T-helper 2 cell (primary cell): Measurements from ENCODE around the gene SMARCB1.
A peak's percentile ranks its signal among the peaks of the same experiment; 100 is the strongest.

Source experiments
- DNase-seq, 5 experiments: peaks; one replicate each; pipeline versions ENCODE4 v3.0.0 to v3.0.0-alpha.2; 2012 to 2022
- total RNA-seq, 2 donors: gene quantifications; one replicate each; lab custom pipeline; 2026; lab: John Stamatoyannopoulos, UW

SMARCB1 gene
- 29.9 to 40.2 reads per million in 2 donors for total RNA-seq

DNA sequence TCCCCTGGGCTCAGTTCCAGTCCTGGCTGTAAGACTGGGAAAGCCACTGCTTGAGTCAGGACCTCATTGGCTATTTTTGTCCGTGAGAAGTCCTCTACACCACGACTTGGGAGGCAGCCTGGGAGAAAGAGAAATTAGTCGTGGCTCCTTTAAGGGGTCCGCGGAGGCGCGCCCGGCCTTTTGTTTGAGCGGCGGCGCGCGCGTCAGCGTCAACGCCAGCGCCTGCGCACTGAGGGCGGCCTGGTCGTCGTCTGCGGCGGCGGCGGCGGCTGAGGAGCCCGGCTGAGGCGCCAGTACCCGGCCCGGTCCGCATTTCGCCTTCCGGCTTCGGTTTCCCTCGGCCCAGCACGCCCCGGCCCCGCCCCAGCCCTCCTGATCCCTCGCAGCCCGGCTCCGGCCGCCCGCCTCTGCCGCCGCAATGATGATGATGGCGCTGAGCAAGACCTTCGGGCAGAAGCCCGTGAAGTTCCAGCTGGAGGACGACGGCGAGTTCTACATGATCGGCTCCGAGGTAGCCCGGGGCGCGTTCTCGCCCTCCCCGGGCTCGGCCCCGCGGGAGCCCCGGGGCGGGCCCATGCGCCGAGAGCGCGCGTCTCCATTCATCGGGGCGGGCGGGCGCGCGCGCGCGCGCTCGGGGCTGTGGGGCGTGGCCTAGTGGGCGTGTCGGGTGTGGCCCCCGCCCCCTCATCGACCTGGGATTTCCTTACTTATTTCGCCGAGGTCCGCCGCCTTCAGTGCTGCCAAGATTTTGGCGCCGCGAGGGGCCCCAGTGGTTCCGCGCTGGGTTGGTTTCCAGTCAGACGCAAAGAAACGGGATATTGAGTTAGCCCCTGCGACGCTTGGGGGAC lies at the start of gene SMARCB1:
Gene SMARCB1, plus strand, starts transcription at position 215 of the 848 bp plus-strand sequence. Its CDS starts 204 bp downstream, at position 419.
- peak; percentile 79 to 93 (median 85) for DNase-seq

DNA sequence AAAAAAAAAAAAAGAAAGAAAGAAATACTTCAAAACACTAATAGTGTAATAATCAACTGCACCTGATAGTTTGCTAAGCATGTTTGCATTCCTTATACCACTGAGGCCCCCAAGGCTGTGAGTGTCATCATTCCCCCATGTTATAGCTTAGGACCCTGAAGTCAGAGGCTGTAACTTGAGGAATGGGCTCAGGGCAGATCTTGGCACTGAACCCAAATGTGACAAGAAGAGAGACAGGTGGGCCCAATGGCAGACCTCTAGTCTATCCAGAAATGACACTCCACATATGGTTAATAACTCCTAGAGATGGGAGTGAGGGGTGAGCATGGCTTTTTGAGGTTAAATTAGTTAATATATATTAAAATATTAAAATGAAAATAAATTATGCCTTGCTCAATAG lies 49.1 kb upstream of the SMARCB1 start:
- no peak for DNase-seq

DNA sequence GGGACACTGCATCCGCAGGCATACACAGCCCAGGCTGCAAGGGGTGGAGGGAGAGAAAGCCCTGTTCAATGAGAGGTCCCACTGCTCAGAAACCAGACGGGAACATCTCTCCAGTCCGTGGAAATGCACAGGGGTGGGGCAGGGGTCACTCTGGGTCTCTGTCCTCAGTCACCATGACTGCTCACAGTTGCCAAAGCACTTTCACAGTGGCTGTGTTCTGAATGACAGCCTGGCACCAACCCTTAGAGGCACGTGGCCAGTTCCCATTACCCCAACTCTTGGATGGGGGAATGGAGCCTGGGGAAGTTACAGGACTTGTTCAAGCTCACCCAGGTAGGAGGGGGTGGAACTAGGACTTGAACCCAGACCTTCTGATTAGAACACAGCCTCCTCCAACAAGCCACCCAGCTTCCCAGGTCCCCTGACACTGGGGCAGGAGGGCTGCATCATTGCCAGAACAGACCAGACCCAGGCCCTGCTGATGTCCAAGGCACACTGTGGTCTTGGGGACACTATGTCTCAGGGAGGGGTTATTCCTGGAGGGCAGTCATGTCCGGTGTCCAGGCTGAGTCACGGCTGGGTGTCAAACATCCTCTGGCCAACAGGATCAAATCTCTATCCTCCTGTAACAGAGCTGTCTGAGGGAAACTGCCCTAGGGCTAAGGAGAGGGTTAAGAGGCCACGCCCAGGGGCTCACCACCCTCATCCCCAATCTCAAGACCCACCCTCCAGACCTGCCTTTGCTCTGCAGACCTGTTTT lies 44.1 kb upstream of the SMARCB1 start:
- no peak for DNase-seq

DNA sequence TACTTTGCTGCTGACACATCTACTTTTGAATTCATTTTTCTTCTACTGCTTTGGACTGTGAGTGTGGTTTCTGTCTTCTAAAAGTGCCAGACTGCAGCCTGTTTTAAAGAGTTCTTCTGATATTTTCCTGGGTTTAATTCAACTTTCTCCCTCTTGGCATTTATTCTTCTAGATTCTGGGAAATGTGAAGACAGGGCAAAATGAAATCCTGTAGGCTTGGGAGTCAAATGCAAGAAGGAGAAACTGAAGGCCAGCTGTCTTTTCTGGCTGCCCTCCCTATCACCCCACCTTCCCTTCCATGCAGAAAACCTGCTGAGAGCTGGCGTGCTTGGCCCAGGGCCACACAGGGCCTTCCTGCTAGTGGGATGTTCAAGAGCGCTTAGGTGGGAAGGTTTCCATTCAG lies 43.5 kb upstream of the SMARCB1 start:
- DNase-seq: no peak

DNA sequence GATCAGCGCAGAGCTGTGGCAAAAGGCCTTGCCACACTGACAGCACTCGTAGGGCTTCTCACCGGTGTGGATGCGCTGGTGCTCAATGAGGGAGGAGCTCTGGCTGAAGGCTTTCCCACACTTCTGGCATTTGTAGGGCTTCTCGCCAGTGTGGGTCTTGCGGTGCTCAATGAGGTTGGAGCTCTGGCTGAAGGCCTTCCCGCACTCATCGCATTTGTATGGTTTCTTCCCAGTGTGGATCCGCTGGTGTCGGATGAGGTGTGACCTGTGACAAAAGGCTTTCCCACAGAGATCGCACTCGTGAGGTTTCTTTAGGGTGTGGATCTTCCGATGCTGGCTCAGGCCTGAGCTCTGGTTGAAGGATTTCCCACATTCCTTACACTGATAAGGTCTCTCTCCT lies 42.8 kb upstream of the SMARCB1 start:
- DNase-seq: no peak

DNA sequence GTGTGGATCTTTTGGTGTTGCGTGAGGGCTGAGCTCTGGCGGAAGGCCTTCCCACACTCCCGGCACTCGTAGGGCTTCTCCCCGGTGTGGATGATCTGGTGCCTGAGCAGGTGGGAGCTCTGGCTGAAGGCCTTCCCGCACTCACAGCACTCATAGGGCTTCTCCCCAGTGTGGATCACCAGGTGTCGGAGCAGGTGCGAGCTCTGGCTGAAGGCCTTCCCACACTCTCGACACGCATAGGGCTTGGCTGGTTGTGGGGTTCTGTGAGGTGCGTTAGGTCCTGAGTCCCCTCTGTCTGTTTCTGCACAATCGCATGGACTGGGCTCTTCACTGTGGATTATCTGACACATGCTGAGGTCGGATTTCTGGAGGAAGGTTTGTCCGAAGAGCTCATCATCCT lies 42.3 kb upstream of the SMARCB1 start:
- DNase-seq: no peak

DNA sequence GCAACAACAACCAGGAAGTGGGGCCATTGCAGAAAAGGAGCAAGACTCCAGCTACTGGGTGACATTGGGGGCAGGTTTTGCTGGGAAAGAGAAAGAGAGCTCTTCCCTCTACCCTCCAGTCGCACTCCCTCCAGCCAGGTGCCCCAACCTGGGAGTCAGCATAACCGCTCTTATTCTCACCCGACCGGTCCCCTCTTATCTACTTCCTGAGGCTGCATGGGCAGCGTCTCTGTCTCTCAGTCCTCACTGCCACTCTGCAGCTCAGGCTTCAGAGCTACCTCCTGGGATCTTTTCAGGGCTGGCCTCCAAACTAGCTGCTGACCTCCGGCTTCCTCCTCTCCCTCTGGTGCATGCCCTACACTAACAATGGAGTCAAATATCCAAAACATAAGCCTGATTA lies 41.0 kb upstream of the SMARCB1 start:
- DNase-seq: no peak

DNA sequence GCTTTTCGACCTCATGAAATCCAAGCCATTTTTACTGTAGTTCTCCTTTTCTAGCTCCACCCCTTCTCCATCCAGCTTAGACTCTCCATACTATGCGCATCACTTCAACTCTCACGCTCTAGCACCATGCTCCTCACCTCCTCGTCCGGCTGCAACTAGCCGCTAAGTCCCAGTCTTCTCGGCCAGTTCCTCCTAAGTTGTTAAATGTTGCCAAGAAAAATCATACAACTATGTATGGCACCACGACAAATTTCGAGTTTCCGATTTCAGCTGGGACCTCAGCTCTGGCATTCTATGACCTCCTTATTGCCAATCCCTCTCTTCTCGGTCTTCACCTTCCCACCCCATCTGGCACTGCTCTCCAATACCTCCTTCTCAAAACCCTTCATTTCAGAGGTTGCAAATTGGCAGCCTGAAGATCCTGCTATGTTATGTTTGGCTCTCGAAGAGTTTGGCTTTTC lies 36.9 kb upstream of the SMARCB1 start:
- no peak for DNase-seq

DNA sequence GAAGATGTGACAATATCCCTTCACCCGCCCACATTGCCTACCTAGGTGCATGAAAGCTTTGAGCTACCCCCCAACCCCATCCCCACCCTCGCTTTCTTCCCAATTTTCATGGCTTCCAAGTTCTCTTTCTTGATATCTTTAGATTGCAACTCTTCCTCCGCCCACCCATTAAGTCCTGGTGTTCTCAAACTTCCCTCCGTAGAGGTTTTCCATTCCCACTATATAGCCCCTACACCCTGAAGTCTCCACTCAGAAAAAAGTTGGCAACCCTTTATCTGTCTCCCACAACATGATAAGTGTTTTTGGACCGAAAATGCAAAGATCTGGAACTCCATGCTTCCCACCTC lies 36.4 kb upstream of the SMARCB1 start:
- no peak for DNase-seq

DNA sequence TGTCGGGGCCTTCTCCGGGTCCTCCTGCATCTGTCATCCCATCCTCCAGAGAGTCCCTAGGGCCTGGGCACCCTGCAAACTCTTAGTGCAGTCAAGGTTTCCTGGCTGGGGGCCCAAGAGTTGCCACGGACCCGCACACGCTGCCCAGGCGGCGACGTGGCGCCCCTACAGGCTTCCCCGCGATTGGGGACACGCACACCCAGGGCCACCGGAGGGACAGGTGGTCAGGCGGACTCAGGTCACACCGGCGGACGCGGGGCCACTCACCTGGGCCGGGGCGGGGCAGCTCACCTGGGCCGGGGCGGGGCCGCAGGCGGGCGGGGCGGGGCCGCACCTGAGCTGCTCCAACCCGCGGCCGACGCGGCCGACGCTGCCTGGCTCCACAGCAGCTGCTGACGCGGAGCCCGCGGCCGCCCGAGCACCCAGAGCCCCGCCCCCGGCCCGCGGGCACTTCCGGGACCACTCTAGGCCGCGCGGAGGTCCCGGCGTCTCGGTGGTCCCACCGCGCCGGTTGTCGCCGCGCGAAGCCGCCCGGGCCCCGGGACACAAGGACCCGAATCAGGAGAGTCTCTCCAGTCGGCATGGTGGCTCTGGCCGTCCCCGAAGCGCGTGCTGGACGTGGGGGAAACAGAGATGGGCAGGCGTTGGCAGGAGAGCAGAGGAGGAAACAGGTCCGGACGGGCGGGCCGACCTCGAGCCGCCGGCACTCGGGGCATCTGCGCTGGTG lies 35.9 kb upstream of the SMARCB1 start, which contains the start of gene ZNF70:
Gene ZNF70, minus strand, starts transcription at position 399 of the 727 bp plus-strand sequence. CDS start 5,972 bp downstream, outside the sequence.
- DNase-seq: peak; percentile 67 to 91 (median 77)

DNA sequence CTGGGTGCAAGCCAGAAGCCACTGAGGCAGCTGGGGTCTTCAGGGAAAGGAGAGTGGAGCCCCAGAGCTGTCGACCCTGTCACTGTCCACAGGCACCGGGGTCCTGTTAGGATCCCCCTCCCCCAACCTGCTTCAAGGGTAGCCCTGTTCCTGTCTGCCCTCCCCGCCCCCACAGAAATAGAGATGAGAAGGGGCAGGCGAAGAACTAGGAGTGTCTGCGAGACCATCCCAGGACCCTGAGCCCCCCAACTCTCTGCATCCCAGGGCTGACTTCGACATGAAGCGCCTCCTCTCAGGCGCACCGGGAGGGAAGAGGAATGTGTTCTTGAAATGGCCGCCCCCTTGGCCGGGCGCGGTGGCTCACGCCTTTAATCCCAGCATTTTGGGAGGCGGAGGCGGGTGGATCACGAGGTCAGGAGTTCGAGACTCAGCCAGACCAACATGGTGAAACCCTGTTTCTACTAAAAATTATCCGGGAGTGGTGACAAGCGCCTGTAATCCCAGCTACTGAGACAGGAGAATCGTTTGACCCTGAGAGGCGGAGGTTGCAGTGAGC lies 35.2 kb upstream of the SMARCB1 start:
- no peak for DNase-seq

DNA sequence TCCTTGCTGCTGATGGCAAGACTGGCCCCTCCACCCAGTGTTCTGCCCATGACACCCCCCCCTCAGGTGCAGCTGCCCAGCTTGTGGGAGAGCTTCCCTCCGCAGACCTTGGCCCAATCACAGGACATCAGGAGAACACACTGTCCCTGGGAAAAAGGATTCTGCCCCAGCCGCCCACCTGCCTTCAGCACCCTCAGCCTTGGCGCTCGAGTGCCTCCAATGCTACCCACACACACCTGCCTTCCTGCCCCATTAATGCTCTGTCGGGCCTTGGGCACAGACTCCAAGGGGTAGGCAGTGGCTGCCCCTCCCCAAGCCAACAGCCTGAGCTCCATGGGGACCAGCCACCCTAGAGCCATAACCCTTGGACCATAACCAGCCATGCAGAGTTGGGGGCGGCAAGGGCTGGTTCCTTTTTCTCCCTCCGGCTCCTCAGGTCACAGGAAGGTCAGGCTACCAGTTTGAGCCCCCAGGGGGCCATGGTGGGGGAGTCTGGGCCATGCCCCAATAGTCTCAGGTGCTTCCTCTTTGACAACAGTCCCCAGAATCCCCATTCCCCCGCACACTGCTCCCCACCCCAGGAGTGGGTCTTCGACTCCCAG lies 34.6 kb upstream of the SMARCB1 start:
- DNase-seq: no peak

DNA sequence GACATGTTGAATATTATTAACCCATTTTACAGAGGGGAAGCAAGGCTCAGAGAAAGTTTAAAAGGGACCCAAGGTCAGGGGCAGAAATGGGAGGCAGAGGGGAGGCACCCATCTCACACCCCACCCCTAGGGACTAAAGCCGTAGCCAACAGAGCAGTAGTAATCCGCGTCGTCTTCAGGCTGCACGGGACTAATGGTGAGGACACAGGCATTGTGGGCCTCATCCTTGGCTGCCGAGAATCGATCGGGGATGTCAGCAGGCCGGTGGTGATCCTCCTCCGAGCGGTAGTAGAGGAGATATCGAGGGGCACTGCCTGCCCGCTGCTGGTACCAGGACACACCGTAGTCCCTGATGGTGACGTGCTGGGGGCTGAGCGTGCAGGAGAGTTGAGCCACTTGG lies 34.0 kb upstream of the SMARCB1 start:
- no peak for DNase-seq

DNA sequence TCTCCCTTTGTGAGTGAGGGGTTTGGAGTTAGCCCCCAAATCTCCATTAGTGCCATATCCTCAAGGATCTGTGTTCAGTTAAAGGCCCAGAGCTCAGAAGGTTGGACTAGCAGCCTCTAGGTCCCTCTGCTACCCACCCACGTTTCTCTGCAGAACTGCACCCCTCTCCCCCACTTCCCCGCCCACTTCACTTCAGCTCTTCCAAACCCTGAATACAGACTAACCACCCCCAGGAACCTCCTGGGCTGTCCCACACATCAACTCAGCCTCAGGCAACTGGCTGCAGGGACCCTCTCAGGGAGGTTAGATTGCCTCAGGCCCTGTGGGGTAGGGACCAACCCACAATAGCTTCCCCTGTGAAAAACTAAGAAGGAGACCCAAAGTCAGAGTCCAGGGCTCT lies 33.4 kb upstream of the SMARCB1 start:
- no peak for DNase-seq

DNA sequence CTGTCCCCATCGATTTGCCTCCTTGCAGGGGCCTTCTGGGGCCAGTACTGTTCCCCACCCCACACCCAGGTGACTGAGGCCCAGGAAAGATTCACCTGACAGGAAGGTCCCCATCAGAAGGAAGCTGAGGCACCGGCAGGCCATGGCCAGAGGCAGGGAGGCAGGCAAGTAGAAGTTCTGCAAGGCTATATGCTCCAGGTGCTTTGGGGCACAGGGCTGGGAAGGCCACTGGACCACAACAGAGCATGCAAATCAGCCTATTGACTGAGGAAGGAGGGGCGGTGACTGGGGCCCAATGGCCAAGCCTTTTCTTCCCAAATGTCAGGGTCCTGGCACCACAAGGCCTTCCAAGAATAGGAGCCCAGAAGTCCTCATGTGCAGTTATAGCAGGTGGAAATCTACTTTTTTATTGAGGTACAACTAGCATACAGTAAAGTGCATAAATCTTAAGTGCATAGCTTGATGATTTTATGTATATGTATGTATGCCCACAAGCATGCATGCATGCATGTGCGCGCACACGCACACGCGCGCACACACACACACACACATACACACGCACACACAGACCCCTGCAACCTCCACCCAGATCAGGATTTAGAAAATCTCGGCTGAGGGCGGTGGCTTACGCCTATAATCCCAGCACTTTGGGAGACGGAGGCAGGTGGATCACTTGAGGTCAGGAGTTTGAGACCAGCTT lies 32.4 kb upstream of the SMARCB1 start, which contains the start of gene VPREB3:
Gene VPREB3, minus strand, starts transcription at position 206 of the 700 bp plus-strand sequence. Its CDS starts 62 bp downstream, at position 144.
- no peak for DNase-seq

DNA sequence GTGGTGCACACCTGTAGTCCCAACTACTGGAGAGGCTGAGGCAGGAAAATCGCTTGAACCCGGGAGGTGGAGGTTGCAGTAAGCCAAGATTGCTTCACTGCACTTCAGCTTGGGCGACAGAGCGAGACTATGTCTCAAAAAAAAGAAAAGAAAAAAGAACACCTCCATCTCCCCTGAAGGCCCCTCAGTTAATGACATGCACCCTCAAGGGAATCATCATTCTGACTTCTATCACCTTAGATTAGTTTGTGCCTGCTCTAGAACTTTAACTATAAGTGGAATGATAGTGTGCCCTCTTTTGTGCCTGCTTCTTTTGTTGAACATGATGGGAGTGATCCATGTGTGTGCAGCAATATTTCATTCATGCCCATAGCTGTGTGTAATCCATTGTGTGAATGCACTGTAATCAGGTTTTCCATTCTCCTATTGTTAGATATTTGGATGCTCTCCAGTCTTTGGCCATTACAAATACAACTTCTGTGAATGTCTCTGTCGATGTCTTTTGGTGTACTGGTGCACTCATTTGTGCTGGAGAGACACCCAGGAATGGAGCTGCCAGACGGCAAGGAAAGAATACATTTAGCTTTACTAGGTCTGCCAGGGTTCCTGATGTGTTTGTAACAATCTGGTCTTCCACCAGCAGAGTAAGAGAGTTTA lies 31.7 kb upstream of the SMARCB1 start:
- DNase-seq: no peak

DNA sequence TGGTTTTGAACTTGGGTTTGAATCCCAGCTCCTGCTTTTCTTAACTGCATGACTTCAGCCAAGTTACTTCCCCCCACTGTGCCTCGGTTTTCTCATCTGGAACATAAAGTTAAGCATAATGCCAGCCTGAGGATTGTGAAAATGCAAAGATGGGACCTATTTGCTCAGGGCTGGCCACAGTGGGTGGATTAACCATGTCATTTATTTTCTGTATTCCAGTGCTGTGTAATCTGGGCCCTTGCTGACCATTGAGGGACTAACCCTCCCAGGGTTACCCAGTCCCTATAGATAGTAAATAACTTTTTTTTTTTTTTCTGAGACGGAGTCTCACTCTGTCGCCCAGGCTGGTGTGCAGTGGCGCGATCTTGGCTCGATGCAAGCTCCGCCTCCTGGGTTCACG lies 31.1 kb upstream of the SMARCB1 start:
- no peak for DNase-seq

DNA sequence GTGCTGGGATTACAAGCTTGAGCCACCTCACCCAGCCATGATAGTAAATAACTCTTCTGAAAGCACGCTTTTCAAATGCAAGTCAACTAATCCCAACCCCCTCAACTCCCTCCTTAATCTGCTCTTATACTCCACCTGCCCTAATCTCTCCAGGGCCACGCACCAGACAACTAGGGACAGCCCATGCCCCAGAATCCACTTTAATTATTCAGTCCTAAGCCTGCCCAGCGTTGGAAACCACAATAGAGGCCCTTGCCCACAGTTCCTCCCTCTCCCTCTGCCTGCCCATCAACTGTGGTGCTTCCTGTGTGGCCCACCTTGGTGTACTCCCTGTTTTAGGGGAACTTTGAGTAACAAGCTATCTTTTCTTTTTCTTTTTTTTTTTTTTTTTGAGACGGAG lies 29.9 kb upstream of the SMARCB1 start:
- DNase-seq: no peak

DNA sequence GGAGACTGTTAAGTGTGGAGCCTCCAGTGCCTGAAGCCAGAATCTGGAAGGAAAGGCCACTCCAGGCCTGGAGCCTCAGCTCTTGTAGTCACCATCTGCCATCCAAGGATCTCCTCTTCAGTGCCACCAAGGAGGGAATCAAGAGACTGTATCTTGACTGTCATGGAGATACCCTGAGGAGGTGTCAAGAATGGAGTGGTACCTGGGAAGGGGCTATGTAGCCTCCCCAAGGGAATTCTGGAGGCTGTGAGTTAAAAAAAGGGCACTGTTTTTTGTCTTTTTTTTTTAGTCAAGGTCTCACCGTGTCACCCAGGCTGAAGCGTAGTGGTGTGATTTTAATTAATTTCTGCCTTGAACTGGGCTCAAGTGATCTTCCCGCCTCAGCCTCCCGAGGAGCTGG lies 27.2 kb upstream of the SMARCB1 start:
- no peak for DNase-seq

DNA sequence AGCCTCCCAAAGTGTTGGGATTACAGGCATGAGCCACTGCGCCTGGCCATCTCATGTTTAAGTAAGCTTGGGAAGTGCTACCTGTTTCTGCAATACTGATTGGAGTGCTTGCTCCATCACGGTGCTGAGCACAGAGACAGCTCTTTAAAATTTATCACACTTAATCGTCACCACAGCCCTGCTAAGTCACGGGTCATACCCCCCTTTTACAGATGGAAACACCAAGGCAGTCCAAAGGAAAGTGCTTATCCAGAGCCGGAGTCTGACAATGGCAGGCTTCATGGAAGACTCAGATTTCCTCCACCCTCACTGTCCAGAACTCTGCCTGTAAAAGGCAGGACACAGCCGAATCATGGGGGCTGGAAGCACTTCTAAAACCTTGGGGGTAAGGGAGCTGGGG lies 26.7 kb upstream of the SMARCB1 start:
- DNase-seq: no peak
